GM18868 (cell line): ENCODE measurements around the gene OR8H3.
"Not testable (repeated sequence)": the region's sequence is repeated elsewhere in the genome, so short reads cannot be mapped to it uniquely, and the experiment has no call there.

Experiments used
- ATAC-seq: cut with Tn5 transposase; IDR thresholded peaks from one replicate; pipeline ENCODE4 v1.9.1; 2021; ENCODE audit warnings: mild to moderate bottlenecking, moderate library complexity; ENCODE audit not compliant: unreplicated experiment

Gene OR8H3

GRCh38 chr11:56122073-56122472 is at the start of gene OR8H3:
Gene OR8H3 (plus strand): TSS chr11:56122373. CDS start chr11:56122373, 0 bp downstream.
- no peak for ATAC-seq

- no peak for ATAC-seq
Observed at GRCh38 chr11:56089697-56090096, 32.5 kb upstream of the OR8H3 start.

GRCh38 chr11:56093008-56093407 is 29.2 kb upstream of the OR8H3 start, which contains the start of gene OR8I2:
Gene OR8I2 (plus strand): TSS chr11:56093308. CDS start chr11:56093308, 0 bp downstream.
- ATAC-seq, result no peak

GRCh38 chr11:56103210-56103737 is 18.9 kb upstream of the OR8H3 start, which contains the start of gene OR8H2:
Gene OR8H2 (plus strand): TSS chr11:56103687. CDS start chr11:56105043, 1,356 bp downstream.
- ATAC-seq, result no peak

- no peak for ATAC-seq
Observed at GRCh38 chr11:56140151-56140661, 18.0 kb downstream of the OR8H3 start, which contains the start of gene OR8J3. Gene OR8J3 (minus strand): TSS chr11:56140201. CDS start chr11:56137718, 2,483 bp downstream.

GRCh38 chr11:56143681-56144080 is 21.5 kb downstream of the OR8H3 start:
- ATAC-seq, result not testable (repeated sequence)

- no peak for ATAC-seq
Observed at GRCh38 chr11:56151376-56151775, 29.2 kb downstream of the OR8H3 start.

GRCh38 chr11:56152333-56152732 is 30.2 kb downstream of the OR8H3 start:
- no peak for ATAC-seq

GRCh38 chr11:56160217-56160616 is 38.0 kb downstream of the OR8H3 start, which contains the start of gene OR8K5:
Gene OR8K5 (minus strand): TSS chr11:56160317. CDS start chr11:56160317, 0 bp downstream.
- ATAC-seq, result no peak

- no peak for ATAC-seq
Observed at GRCh38 chr11:56163804-56164203, 41.6 kb downstream of the OR8H3 start.

- no peak for ATAC-seq
Observed at GRCh38 chr11:56172256-56172830, 50.2 kb downstream of the OR8H3 start.
